Osteocyte (in vitro differentiated cells): Measurements from ENCODE around the gene NIN. TPM values are rescaled to one million over a fixed set of nuclear protein-coding genes. Genes with fewer than 3 reads are reported as not detected.
"Not testable (repeated sequence)": the region's sequence is repeated elsewhere in the genome, so short reads cannot be mapped to it uniquely, and the experiment has no call there.

ENCODE experiments used
- DNase-seq: peaks from one replicate; pipeline ENCODE4 v3.0.0; 2021; ENCODE audit warnings: mixed read lengths; ENCODE audit not compliant: unreplicated experiment; ENCODE audit errors: extremely low spot score
- H3K27ac Mint-ChIP-seq: one replicate; pipeline ENCODE4 v1.8.0; 2021; ENCODE audit warnings: mild to moderate bottlenecking, mixed read lengths; ENCODE audit not compliant: unreplicated experiment
- H3K27me3 Mint-ChIP-seq: one replicate; pipeline ENCODE4 v1.8.0; 2021; ENCODE audit warnings: mixed read lengths; ENCODE audit not compliant: unreplicated experiment
- H3K36me3 Mint-ChIP-seq: one replicate; pipeline ENCODE4 v1.8.0; 2021; ENCODE audit warnings: mixed read lengths; ENCODE audit not compliant: unreplicated experiment
- H3K4me1 Mint-ChIP-seq: one replicate; pipeline ENCODE4 v1.8.0; 2021; ENCODE audit warnings: mixed read lengths; ENCODE audit not compliant: unreplicated experiment
- H3K4me3 Mint-ChIP-seq: one replicate; pipeline ENCODE4 v1.8.0; 2021; ENCODE audit warnings: mild to moderate bottlenecking, moderate library complexity, mixed read lengths; ENCODE audit not compliant: unreplicated experiment
- H3K9me3 Mint-ChIP-seq: one replicate; pipeline ENCODE4 v1.8.0; 2021; ENCODE audit warnings: mixed read lengths; ENCODE audit not compliant: unreplicated experiment
- total RNA-seq: library from RNA; stranded (reverse); gene quantifications from 2 replicates; pipeline ENCODE4 v1.2.1, GENCODE V29; 2021
- TF ChIP-seq, protein P1 (sequence below): fragments of 200-600 bp; sonication (generic); IDR thresholded peaks from 2 replicates; pipeline ENCODE4 v1.5.0; 2021; ENCODE audit warnings: antibody characterized with exemption, mild to moderate bottlenecking, moderate library complexity

The NIN gene
- total RNA-seq, 1 donor from 2014 or later, result 50.2 TPM

DNA sequence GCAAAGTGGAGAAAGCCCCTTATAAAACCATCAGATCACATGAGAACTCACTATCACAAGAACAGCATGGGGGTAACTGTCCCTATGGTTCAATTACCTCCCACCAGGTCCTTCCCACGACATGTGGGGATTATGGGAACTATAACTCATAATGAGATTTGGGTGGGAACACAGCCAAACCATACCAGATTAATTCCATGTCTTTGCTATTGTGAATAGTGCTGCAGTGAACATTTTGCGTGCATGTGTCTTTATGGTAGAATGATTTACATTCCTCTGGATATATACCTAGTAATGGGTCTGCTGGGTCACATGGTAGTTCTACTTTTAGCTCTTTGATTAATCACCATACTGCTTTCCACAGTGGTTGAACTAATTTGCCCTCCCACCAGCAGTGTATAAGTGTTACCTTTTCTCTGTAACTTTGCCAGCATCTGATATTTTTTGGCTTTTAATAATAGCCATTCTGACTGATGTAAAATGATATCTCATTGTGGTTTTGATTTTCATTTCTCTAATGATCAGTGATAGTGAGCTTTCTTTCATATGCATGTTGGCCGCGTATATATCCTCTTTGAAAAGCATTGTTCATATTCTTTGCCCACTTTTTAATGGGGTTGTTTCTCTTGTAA, 133.2 kb downstream of the NIN start:
- H3K9me3 Mint-ChIP-seq, result peaks cover 18% of the 10 kb centered on the region
- no peaks in the 10 kb centered on the region for H3K36me3 Mint-ChIP-seq
- no peak overlapping the region for H3K4me3 Mint-ChIP-seq
- no peak overlapping the region for H3K27ac Mint-ChIP-seq
- TF ChIP-seq, protein P1, sequence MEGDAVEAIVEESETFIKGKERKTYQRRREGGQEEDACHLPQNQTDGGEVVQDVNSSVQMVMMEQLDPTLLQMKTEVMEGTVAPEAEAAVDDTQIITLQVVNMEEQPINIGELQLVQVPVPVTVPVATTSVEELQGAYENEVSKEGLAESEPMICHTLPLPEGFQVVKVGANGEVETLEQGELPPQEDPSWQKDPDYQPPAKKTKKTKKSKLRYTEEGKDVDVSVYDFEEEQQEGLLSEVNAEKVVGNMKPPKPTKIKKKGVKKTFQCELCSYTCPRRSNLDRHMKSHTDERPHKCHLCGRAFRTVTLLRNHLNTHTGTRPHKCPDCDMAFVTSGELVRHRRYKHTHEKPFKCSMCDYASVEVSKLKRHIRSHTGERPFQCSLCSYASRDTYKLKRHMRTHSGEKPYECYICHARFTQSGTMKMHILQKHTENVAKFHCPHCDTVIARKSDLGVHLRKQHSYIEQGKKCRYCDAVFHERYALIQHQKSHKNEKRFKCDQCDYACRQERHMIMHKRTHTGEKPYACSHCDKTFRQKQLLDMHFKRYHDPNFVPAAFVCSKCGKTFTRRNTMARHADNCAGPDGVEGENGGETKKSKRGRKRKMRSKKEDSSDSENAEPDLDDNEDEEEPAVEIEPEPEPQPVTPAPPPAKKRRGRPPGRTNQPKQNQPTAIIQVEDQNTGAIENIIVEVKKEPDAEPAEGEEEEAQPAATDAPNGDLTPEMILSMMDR, result no peak
- H3K27me3 Mint-ChIP-seq, result no peaks in the 10 kb centered on the region
- no peak for DNase-seq
- peaks cover 3% of the 10 kb centered on the region for H3K4me1 Mint-ChIP-seq

DNA sequence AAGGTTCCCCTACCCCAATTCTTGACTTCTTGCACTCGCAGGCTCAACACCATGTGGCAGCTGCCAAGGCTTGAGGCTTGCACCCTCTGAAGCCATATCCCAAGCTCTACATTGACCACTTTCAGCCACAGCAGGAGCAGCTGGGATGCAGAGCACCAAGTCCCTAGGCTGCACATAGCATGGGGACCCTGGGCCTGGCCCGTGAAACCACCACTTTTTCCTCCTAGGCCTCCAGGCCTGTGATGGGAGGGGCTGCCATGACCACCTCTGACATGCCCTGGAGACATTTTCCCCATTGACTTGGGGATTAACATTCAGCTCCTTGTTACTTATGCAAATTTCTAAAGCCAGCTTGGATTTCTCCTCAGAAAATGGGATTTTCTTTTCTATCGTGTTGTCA, 136.7 kb downstream of the NIN start:
- not testable (repeated sequence) for H3K4me1 Mint-ChIP-seq, H3K27me3 Mint-ChIP-seq, H3K36me3 Mint-ChIP-seq, H3K4me3 Mint-ChIP-seq, H3K27ac Mint-ChIP-seq, DNase-seq
- peaks cover 18% of the 10 kb centered on the region for H3K9me3 Mint-ChIP-seq

DNA sequence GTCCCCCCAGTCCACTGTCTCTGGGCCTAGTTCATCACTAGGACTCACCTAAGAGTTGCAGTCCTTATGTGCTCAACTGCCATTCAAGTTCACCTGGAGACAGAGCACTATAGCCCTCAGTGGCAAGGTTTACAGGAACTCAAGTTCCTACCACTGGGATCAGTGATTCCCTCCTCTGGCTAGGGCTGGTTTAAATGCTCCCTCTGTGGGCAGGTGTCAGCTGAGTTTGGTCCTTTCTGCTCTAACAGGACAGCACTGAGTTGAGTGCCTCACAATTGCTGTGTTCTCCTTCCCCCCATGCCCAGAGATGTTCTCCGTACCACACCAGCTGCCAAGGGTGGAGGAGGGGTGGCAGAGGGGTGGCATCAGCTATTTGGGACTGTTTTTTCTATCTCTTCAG, 142.1 kb downstream of the NIN start:
- H3K27me3 Mint-ChIP-seq, result no peaks in the 10 kb centered on the region
- H3K36me3 Mint-ChIP-seq, result no peaks in the 10 kb centered on the region
- DNase-seq, result no peak
- no peaks in the 10 kb centered on the region for H3K4me1 Mint-ChIP-seq
- H3K27ac Mint-ChIP-seq, result no peak overlapping the region
- H3K9me3 Mint-ChIP-seq, result peaks cover 13% of the 10 kb centered on the region
- H3K4me3 Mint-ChIP-seq, result no peak overlapping the region
- TF ChIP-seq, protein P1, result no peak

DNA sequence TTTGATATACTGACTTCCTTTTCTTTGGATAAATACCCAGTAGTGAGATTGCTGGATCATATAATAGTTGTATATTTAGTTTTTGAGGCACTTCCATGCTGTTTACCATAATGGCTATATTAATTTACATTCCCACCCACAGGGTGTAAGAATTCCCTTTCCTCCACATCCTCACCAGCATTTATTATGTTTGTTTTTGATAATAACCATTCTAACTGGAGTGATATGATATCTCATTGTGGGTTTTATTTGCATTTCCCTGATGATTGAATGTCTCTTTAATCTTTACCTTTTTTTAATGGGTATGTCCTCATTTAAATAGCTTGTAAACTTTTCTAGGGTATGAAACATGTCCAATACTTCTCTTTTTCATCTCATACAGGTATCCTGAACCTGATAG, 151.3 kb downstream of the NIN start:
- H3K4me1 Mint-ChIP-seq, result peaks cover 35% of the 10 kb centered on the region
- no peaks in the 10 kb centered on the region for H3K36me3 Mint-ChIP-seq
- H3K27ac Mint-ChIP-seq, result no peak overlapping the region
- H3K9me3 Mint-ChIP-seq, result peaks cover 7% of the 10 kb centered on the region
- H3K27me3 Mint-ChIP-seq, result no peaks in the 10 kb centered on the region
- H3K4me3 Mint-ChIP-seq, result no peak overlapping the region
- DNase-seq, result no peak
- TF ChIP-seq, protein P1, result no peak

DNA sequence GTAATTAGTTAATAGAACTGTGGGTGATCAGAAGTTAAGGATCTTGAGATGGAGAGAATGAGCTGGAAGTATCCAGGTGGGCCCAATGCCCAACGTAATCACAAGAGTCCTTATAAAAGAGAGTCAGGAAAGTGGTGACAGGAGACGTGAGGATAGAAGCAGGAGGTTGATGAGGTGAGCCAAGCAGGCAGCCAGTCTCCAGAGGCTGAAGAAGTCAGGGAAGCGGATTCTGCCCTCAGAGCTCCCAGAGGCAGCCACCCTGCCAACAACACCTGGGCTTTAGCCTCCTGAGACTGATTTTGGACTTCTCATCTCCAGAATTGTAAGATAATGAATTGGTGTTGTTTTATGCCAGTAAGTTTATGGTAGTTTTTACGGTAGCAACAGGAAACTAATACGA, 152.8 kb downstream of the NIN start:
- peaks cover 7% of the 10 kb centered on the region for H3K9me3 Mint-ChIP-seq
- H3K36me3 Mint-ChIP-seq, result no peaks in the 10 kb centered on the region
- no peak for DNase-seq
- TF ChIP-seq, protein P1, result no peak
- no peaks in the 10 kb centered on the region for H3K27me3 Mint-ChIP-seq
- peaks cover 35% of the 10 kb centered on the region for H3K4me1 Mint-ChIP-seq
- no peak overlapping the region for H3K4me3 Mint-ChIP-seq
- peak overlapping the region; percentile 63 for H3K27ac Mint-ChIP-seq
